ENCODE measurements around the gene ADCY2. TPM values are rescaled to one million over a fixed set of nuclear protein-coding genes. Genes with fewer than 3 reads are reported as not detected.
A peak's percentile ranks its signal among the peaks of the same experiment; 100 is the strongest.

Gene ADCY2
- total RNA-seq, 1 donor from 2014 or later = 18.4 TPM

GRCh38 chr5:7848296-7848695 lies 452.4 kb downstream of the ADCY2 start:
- DNase-seq (ENCODE audit: extremely low spot score in 2 of 2) = no peak
- intact Hi-C loops (cut with DNase I) = no loop called here

GRCh38 chr5:7849681-7850394 lies 453.9 kb downstream of the ADCY2 start:
- Histone ChIP-seq H3K27me3 (no peaks in the 10 kb centered on the region), H3K27ac (peak overlapping the region; percentile 52), H3K4me3 (peak overlapping the region; percentile 57 to 74), H3K36me3 (no peaks in the 10 kb centered on the region), H3K4me1 (peaks cover 20% of the 10 kb centered on the region), H3K9me3 (no peaks in the 10 kb centered on the region)
- intact Hi-C loops (cut with DNase I) = no loop called here
- no peak for DNase-seq (ENCODE audit: extremely low spot score in 2 of 2)
- TF ChIP-seq POLR2A (IDR thresholded peaks at IDR 0.05) (no peak), CTCF (IDR thresholded peaks at IDR 0.05) (peak in 1 of 3 experiments; percentile 7), POLR2AphosphoS5 (IDR thresholded peaks at IDR 0.05; ENCODE audit: insufficient read depth in 1 of 2, low read depth in 1 of 2) (peak in 1 of 2 donors; percentile 43)

More at GRCh38 chr5:7848296-7848695, 452.4 kb downstream of the ADCY2 start:
- no peaks in the 10 kb centered on the region for H3K36me3 ChIP-seq
- H3K27ac ChIP-seq = no peak overlapping the region
- peaks cover 20% of the 10 kb centered on the region for H3K4me1 ChIP-seq
- H3K4me3 ChIP-seq = no peak overlapping the region
- H3K27me3 ChIP-seq = no peaks in the 10 kb centered on the region
- TF ChIP-seq CTCF (IDR thresholded peaks at IDR 0.05) (no peak), POLR2AphosphoS5 (IDR thresholded peaks at IDR 0.05; ENCODE audit: insufficient read depth in 1 of 2, low read depth in 1 of 2) (no peak), POLR2A (IDR thresholded peaks at IDR 0.05) (no peak)
- no peaks in the 10 kb centered on the region for H3K9me3 ChIP-seq

- H3K9me3 ChIP-seq = no peaks in the 10 kb centered on the region
- no peaks in the 10 kb centered on the region for H3K27me3 ChIP-seq
- intact Hi-C loops (cut with DNase I) = no loop called here
- peak within 1 kb of the TSS; percentile 56 for H3K27ac ChIP-seq
- peak within 1 kb of the TSS; percentile 57 to 74 for H3K4me3 ChIP-seq
- no peak for DNase-seq (ENCODE audit: extremely low spot score in 2 of 2)
- H3K36me3 ChIP-seq = no peaks in the 10 kb centered on the region
- peaks cover 20% of the 10 kb centered on the region for H3K4me1 ChIP-seq
- TF ChIP-seq POLR2A (IDR thresholded peaks at IDR 0.05) = no peak
- no peak for TF ChIP-seq POLR2AphosphoS5 (IDR thresholded peaks at IDR 0.05; ENCODE audit: insufficient read depth in 1 of 2, low read depth in 1 of 2)
- peak in 1 of 3 experiments; percentile 10 for TF ChIP-seq CTCF (IDR thresholded peaks at IDR 0.05)
These were observed 454.7 kb downstream of the ADCY2 start, which contains the start of gene CFAP90 for GRCh38 chr5:7850395-7851239. Gene CFAP90 (minus strand): TSS chr5:7851133. CDS start chr5:7851021, 112 bp downstream.

GRCh38 chr5:7851240-7851592 lies 455.3 kb downstream of the ADCY2 start:
- peaks cover 20% of the 10 kb centered on the region for H3K4me1 ChIP-seq
- DNase-seq (ENCODE audit: extremely low spot score in 2 of 2) = no peak
- H3K27ac ChIP-seq = peak overlapping the region; percentile 56
- no peak for TF ChIP-seq POLR2A (IDR thresholded peaks at IDR 0.05)
- no peak for TF ChIP-seq POLR2AphosphoS5 (IDR thresholded peaks at IDR 0.05; ENCODE audit: insufficient read depth in 1 of 2, low read depth in 1 of 2)
- TF ChIP-seq CTCF (IDR thresholded peaks at IDR 0.05) = peak in 1 of 3 experiments; percentile 0
- intact Hi-C loops (cut with DNase I) = no loop called here
- H3K9me3 ChIP-seq = no peaks in the 10 kb centered on the region
- H3K27me3 ChIP-seq = no peaks in the 10 kb centered on the region
- H3K4me3 ChIP-seq = peak overlapping the region; percentile 57 to 74
- H3K36me3 ChIP-seq = no peaks in the 10 kb centered on the region
